Stimulated activated CD4-positive, alpha-beta T cell treated with anti-CD3 and anti-CD28 coated beads, TNF-alpha, amount 100 ng/mL, for 24 hours (primary cell): ENCODE measurements around the gene SIAH3.
"Not testable (repeated sequence)": the region's sequence is repeated elsewhere in the genome, so short reads cannot be mapped to it uniquely, and the experiment has no call there.

Experiments used
- DNase-seq, 3 experiments: peaks; one replicate each; pipeline ENCODE4 v3.0.0-alpha.2; 2020; ENCODE audit warnings: low read depth in 3 of 3

Gene SIAH3

GRCh38 chr13:45782327-45783045 is 69.1 kb downstream of the SIAH3 start:
- no peak for DNase-seq

GRCh38 chr13:45781553-45782326 is 69.8 kb downstream of the SIAH3 start:
- DNase-seq: no peak

DNA sequence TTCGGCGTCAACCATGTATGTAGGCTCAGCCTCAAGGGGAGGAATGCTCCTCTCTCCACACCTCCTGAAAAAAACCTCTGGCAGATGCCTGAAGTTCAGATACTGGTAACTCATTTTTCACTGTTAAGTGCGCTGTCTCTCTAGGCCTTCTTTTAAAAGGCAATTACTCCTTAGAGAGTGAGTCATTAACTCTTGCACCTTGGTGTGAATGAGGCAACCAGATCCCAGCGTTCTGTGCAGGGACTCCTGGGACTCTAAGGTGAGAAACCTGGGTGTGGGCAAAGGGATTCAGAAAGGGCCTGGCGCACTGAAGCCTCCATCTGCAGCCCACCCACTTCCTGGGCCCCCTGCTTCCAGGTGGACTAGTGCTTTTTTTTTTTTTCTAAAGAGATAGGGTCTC is 71.7 kb downstream of the SIAH3 start:
- no peak for DNase-seq

DNA sequence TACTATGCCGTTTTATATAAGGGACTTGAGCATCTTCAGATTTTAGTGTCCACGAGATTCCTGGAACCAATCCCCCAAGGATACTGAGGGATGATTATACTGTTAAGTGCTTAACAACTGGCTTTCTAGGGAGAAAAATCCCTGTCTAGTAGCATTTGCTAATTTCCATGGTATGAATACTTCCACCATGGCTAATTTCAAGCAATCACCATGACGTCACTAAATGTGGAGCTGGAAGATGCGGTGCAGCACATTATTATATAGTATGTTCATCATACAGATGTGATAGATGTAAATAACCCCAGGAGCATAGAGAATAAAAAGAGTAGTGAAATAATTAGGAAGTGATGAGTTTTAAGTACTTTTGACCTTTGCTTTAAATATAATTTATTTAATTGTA is 72.7 kb downstream of the SIAH3 start:
- DNase-seq: no peak

DNA sequence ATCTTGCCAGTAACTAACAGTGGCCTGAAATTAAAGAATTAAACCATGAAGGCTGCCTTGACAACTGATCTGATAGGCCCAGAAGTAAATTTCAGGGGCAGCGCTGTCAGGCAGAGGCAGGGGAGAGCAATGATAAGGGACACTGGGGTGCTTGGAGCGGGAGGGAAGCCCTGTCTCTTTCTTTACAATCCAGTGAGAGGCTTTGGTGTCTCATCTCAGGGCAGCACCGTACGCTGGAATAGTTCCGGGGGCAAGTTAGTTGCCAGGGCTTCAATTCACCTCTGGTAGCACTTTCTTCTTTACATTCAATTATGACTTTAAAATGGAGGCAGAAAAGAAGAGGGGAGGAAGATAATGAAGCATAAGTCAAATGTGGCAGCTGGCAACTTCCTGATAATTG is 74.8 kb downstream of the SIAH3 start:
- no peak for DNase-seq

GRCh38 chr13:45775401-45775963 is 76.1 kb downstream of the SIAH3 start:
- no peak for DNase-seq

GRCh38 chr13:45773944-45774343 is 77.6 kb downstream of the SIAH3 start:
- no peak for DNase-seq

GRCh38 chr13:45773236-45773635 is 78.3 kb downstream of the SIAH3 start:
- DNase-seq: no peak

GRCh38 chr13:45770886-45771285 is 80.7 kb downstream of the SIAH3 start:
- no peak for DNase-seq

DNA sequence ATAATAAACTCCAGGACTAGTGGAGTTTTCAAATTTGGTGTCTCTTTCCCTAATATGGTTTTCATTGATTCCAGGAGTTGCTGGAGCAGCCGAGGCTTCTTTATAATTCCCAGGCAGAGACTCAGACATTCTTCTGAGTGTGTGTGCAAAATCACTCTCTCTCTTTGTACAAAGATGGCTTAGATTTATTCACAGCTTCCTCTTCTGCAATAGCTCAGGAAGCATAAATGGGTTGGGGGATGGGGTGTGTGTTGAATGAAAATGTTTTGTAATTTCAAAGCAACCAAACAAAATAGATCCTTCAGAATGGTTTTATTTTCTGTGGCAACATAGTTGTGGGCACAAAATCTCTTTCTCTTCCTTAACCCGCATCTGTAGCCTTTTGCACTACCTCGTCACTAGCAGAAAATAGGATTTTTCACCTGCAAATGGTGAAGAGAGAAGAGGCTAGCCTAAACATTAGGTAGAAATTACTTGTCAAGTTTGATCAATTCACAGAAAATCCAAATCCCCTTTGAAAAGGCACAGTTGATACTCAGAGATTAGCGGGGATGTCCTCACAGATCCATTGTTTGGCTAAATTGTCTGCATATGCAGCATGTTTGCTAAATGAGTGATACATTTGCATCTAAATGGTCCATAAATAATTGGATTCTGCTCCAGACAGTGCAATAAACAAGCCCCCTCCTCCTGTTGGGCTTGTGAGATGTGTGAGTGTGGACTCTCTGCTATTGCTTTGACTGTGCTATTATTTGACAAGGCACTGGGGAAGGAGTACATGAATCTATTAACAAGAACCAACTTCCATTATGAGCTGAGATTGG is 82.7 kb downstream of the SIAH3 start:
- DNase-seq: no peak

DNA sequence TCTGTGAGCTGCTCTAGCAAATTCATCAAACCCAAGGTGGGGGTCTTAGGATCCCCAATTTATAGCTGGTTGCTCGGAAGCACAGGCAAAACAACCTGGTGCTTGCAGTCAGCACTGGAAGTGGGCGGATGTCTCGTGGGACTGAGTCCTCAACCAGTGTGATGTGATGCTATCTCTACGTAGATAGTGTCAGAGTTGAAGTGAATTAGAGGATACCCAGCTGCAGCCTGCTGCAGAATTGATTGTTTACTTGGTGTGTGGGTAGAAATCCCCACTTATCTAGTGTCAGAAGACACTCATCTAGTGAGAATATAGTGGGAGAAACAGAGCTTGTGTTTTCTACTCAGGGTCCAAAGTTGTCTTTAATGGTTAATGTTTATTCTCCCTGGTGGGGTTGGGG is 86.1 kb downstream of the SIAH3 start:
- DNase-seq: no peak

GRCh38 chr13:45763419-45763818 is 88.1 kb downstream of the SIAH3 start:
- no peak for DNase-seq

DNA sequence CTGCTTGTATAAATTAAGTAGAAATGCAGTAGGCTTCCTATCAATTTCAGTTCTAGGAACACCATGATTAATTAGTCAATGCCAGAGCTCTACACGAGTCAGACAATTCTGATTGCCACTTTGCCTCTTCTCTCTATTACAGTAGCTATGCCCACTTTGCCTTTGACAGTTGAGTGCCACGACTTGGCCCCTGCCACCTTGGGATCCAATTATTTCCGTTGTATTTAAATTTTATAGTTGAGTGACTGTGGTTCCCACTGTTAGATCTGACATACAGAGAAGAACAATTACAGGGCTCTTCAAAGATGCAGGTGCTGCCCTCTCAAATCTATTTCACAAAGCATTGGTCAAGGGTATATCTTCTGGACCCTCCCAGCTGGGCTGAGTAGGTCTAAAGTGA is 94.0 kb downstream of the SIAH3 start:
- not testable (repeated sequence) for DNase-seq

DNA sequence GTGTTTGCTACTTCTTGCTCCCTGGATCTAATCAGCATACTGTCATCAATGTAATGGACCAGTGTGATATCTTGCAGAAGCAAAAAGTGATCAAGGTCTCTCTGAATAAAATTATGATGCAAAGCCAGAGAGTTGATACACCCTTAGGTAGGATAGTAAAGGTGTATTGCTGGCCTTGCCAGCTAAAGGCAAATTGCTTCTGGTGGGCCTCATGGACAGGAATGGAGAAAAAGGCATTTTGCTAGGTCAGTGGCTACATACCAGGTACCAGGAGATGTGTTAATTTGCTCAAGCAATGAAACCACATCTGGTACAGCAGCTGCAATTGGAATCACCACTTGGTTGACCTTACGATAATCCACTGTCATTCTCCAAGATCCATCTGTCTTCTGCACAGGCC is 95.1 kb downstream of the SIAH3 start:
- not testable (repeated sequence) for DNase-seq

- DNase-seq: no peak
These were observed 99.0 kb downstream of the SIAH3 start for GRCh38 chr13:45752510-45752909.

GRCh38 chr13:45751885-45752284 is 99.7 kb downstream of the SIAH3 start:
- no peak for DNase-seq

DNA sequence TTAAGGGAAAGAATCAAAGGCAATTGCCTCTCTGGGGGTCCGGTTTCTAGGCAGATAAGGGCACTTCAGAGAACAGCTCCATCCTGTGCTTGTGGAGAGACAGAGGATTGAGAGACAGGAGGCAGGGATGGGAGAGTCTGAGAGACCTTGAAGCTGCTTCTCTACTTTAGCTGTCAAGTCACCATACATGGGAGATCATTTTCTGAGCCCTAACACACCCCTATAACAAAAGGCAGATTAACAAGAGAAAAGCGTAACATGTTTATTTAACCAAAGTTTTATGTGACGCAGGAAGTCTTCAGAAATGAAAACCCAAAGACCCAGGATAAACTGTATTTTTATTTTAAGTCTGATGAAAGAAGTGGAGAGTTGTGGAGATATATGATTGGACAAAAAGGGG is 101.0 kb downstream of the SIAH3 start:
- no peak for DNase-seq

- DNase-seq: no peak
These were observed 102.4 kb downstream of the SIAH3 start for GRCh38 chr13:45748941-45749759.

- no peak for DNase-seq
These were observed 104.5 kb downstream of the SIAH3 start for GRCh38 chr13:45747071-45747470.

- no peak for DNase-seq
These were observed 106.6 kb downstream of the SIAH3 start for GRCh38 chr13:45744979-45745378.

GRCh38 chr13:45742985-45743384 is 108.6 kb downstream of the SIAH3 start:
- DNase-seq: no peak
